WTC11 (cell line): ENCODE results near the gene TAF5L.

Source experiments
- CTCF ChIP-seq: fragments of 200-600 bp; IDR thresholded peaks from 2 replicates; pipeline ENCODE4 v1.8.0; 2022; ENCODE audit warnings: antibody characterized with exemption
- MXD4 ChIP-seq: fragments of 250-450 bp; sonication (Bioruptor Pico); IDR thresholded peaks from 2 replicates; pipeline ENCODE4 v1.8.0; 2021; ENCODE audit warnings: mild to moderate bottlenecking, moderate library complexity, borderline replicate concordance
- NFYB ChIP-seq: sonication (generic); formaldehyde crosslinking; conservative IDR thresholded peaks from 2 replicates; pipeline ENCODE4 v1.8.0; 2022; ENCODE audit warnings: low read depth, missing genetic modification reagents
- NR2C2 ChIP-seq: sonication (generic); formaldehyde crosslinking; IDR thresholded peaks from 2 replicates; pipeline ENCODE4 v1.8.0; 2022; ENCODE audit warnings: mild to moderate bottlenecking, missing genetic modification reagents
- RELA ChIP-seq: sonication (generic); formaldehyde crosslinking; IDR thresholded peaks from 2 replicates; pipeline ENCODE4 v1.8.1; 2022; ENCODE audit warnings: missing genetic modification reagents, mild to moderate bottlenecking, borderline replicate concordance
- ZBTB21 ChIP-seq: sonication (generic); formaldehyde crosslinking; IDR thresholded peaks from 2 replicates; pipeline ENCODE4 v1.8.1; 2023; ENCODE audit warnings: mild to moderate bottlenecking, missing genetic modification reagents, borderline replicate concordance
- ZNF281 ChIP-seq: sonication (generic); formaldehyde crosslinking; IDR thresholded peaks from 2 replicates; pipeline ENCODE4 v1.8.0; 2023; ENCODE audit warnings: mild to moderate bottlenecking, missing genetic modification reagents

GRCh38 chr1:229625071-229625914 lies 629 bp downstream of the TAF5L start:
- TF ChIP-seq MXD4 (no peak), CTCF (no peak), ZNF281 (CRISPR knock-in tag) (no peak), NR2C2 (CRISPR knock-in tag) (no peak), ZBTB21 (no peak), RELA (CRISPR knock-in tag) (no peak), NFYB (no peak)
